Thoracic aorta endothelial cell (primary cell): ENCODE results near the gene EHBP1. TPM values are rescaled to one million over a fixed set of nuclear protein-coding genes. Genes with fewer than 3 reads are reported as not detected.

Experiments used
- small RNA-seq: library from RNA; depleted of rRNA; stranded (forward); fragments of <200 nt; gene quantifications from one replicate; pipeline ENCODE3, GENCODE V24; 2012
- total RNA-seq: library from RNA; depleted of rRNA; stranded (reverse); fragments of >200 nt; gene quantifications from 2 replicates; pipeline ENCODE4 v1.2.3, GENCODE V29; 2012

EHBP1 gene
- 40.3 and 46.6 TPM in 2 replicates for total RNA-seq

GRCh38 chr2:62705007-62705829 lies at the start of gene EHBP1:
EHBP1 (plus strand) TSS chr2:62705713; CDS start chr2:62707192, 1,479 bp downstream.

DNA sequence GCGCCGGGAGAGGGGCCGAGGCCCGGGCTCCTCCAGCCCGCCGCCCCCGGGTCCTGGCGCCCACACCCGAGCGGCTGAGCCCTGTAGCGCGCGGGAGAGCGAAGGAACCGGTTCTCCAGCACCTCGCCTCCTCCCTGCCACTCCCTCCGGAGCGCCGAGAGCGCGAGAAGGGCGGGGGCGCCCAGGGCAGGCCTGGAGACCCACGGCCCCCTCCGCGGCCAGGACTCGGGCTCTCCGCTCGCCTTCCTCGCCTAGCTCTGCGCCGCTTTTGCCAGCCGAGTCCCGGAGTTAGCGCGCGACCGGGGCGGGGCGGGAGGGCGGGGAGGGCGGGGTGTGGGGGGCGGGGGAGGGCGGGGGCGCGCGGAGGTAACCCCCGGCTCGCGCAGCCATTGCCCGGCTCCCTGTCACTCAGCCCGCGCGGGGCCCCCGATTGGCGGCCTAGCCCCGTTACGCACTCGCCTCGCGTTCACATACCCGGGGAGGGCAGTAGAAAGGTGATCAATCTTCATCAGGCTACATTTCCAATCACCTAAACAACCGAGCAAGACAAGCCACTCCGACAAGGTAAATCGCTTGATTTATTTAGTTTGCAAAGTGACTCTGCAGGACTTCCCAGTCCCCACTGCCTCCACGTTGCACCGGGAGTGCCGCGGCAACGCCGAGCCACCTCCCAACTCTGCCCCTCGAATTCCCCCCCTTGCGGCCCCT lies 345.0 kb downstream of the EHBP1 start, which contains the start of gene OTX1:
Gene OTX1 (plus strand): TSS at position 497 of the 708 bp plus-strand sequence. CDS start 2,161 bp downstream, outside the sequence.

Small RNA genes within 50 kb of the gene (small RNA-seq; reads per million reads assigned to genes)
- not detected for gene RF00019

Other genes with a start within 250 kb of the EHBP1 start
- gene TMEM17, start 199.5 kb upstream of the EHBP1 start, total RNA-seq: 1.3 and 1.7 TPM in 2 replicates